Mucosa of stomach (tissue), 1 donor: ENCODE results near the gene LRRC8B.

Source experiments
- H3K27me3 ChIP-seq: one replicate; pipeline ENCODE4 v1.7.0; 2013; ENCODE audit warnings: mild to moderate bottlenecking, low read length; ENCODE audit not compliant: control insufficient read depth, insufficient read depth
- H3K36me3 ChIP-seq: one replicate; pipeline ENCODE4 v1.7.0; 2013; ENCODE audit warnings: low read length; ENCODE audit not compliant: control insufficient read depth, insufficient read depth
- H3K4me1 ChIP-seq: one replicate; pipeline ENCODE4 v1.7.0; 2013; ENCODE audit warnings: mild to moderate bottlenecking, low read length; ENCODE audit not compliant: control insufficient read depth, insufficient read depth
- H3K4me3 ChIP-seq: one replicate; pipeline ENCODE4 v1.7.0; 2013; ENCODE audit warnings: low read length
- H3K9ac ChIP-seq: one replicate; pipeline ENCODE4 v1.7.0; 2013; ENCODE audit warnings: mild to moderate bottlenecking, low read length, moderate library complexity
- H3K9me3 ChIP-seq: one replicate; pipeline ENCODE4 v1.7.0; 2013; ENCODE audit warnings: mild to moderate bottlenecking, low read length, moderate library complexity; ENCODE audit not compliant: control insufficient read depth
- donor health status: Pancreatic carcinoma.

Gene LRRC8B

DNA sequence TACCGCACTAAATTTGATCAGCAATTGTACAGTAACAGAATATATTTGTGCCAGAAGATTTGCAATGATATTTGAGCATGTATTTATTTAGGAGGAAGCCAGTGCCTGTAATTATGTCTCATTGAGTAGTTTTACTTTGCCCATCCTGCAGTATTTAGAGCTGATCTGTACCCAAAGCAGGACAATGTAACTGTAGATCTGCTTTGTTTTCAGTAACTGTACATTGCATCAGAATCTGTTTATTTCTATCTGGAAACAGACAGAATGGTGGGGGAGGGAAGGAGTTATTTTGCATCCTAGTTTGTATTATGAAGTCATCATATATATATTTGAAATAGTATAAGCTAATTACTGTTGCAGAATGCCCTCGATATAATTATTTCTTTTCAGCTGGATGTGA, 72.1 kb downstream of the LRRC8B start:
- H3K9me3 ChIP-seq: no peaks in the 10 kb centered on the region
- H3K9ac ChIP-seq: no peak overlapping the region
- no peaks in the 10 kb centered on the region for H3K4me1 ChIP-seq
- no peaks in the 10 kb centered on the region for H3K36me3 ChIP-seq
- H3K27me3 ChIP-seq: no peaks in the 10 kb centered on the region
- no peak overlapping the region for H3K4me3 ChIP-seq

- no peaks in the 10 kb centered on the region for H3K4me1 ChIP-seq
- no peaks in the 10 kb centered on the region for H3K9me3 ChIP-seq
- no peaks in the 10 kb centered on the region for H3K36me3 ChIP-seq
- H3K27me3 ChIP-seq: no peaks in the 10 kb centered on the region
- H3K4me3 ChIP-seq: no peak overlapping the region
- H3K9ac ChIP-seq: no peak overlapping the region
These were observed 74.1 kb downstream of the LRRC8B start for GRCh38 chr1:89598450-89599331.

- Histone ChIP-seq H3K36me3 (no peaks in the 10 kb centered on the region), H3K9me3 (no peaks in the 10 kb centered on the region), H3K4me1 (no peaks in the 10 kb centered on the region), H3K27me3 (no peaks in the 10 kb centered on the region), H3K4me3 (no peak overlapping the region), H3K9ac (no peak overlapping the region)
These were observed 74.7 kb downstream of the LRRC8B start for GRCh38 chr1:89599332-89599630.

DNA sequence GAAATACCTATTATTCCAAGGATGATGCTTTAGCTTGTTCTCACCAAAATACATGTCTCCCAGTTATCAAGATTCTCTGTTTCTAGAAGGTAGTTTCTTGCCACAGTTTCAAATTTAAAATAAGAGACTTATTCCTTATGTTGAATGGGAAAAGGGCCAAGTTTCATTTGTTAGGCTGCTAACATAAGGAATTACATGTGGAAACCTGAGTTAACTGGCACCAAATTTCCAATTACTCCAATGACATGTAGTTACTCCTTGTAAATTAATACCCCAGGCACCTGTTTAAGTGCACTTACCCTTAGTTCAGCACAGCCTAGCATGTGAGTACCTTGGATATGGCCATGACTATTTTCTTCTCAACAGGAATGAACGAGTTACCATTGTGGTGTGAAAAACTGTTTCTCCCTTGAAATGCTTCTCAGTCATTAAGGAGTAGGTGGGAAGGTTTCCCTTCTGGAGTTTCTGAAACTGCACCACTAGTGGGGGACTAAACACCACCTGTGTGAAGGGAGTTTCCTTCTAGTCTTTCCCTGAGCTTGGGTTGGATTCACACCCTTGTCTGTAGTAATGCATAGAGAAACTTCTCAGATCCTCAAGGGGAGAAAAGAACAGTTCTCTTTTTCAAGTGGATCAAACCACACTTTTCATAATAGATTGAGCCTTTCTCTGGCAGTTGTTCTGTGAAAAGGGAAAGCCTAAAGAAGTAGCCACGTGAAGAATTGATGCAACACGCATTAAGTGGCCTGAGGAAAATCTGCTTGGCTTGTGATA, 76.0 kb downstream of the LRRC8B start:
- no peaks in the 10 kb centered on the region for H3K4me1 ChIP-seq
- H3K36me3 ChIP-seq: no peaks in the 10 kb centered on the region
- H3K9me3 ChIP-seq: no peaks in the 10 kb centered on the region
- no peak overlapping the region for H3K9ac ChIP-seq
- H3K27me3 ChIP-seq: no peaks in the 10 kb centered on the region
- no peak overlapping the region for H3K4me3 ChIP-seq

DNA sequence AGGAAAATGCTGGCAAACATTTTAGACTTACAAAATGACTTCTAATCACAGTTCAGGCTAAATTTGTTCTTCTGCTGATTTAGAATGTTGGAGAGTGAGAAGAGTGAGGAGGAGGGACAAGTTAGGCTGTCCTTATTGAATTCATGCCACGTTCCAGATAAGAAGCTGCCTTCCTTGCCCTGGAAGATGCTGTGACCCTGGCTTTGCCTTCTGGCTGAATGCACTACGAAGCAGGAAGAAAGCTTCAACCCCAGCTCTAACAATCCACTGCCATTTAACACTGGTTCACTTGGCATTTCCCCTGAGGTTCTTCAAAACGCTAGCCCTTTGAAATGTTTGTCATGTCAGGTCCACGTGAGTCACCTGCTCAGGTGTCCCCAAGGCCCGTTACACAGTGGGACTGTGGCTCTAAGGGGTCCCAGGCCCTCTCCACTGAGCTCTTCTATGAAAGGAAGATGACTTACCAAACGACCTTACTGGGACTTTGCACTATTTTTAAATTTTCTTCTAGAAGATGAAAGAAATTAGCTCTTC, 78.3 kb downstream of the LRRC8B start:
- Histone ChIP-seq H3K36me3 (no peaks in the 10 kb centered on the region), H3K9ac (no peak overlapping the region), H3K4me1 (no peaks in the 10 kb centered on the region), H3K9me3 (no peaks in the 10 kb centered on the region), H3K27me3 (no peaks in the 10 kb centered on the region), H3K4me3 (no peak overlapping the region)

DNA sequence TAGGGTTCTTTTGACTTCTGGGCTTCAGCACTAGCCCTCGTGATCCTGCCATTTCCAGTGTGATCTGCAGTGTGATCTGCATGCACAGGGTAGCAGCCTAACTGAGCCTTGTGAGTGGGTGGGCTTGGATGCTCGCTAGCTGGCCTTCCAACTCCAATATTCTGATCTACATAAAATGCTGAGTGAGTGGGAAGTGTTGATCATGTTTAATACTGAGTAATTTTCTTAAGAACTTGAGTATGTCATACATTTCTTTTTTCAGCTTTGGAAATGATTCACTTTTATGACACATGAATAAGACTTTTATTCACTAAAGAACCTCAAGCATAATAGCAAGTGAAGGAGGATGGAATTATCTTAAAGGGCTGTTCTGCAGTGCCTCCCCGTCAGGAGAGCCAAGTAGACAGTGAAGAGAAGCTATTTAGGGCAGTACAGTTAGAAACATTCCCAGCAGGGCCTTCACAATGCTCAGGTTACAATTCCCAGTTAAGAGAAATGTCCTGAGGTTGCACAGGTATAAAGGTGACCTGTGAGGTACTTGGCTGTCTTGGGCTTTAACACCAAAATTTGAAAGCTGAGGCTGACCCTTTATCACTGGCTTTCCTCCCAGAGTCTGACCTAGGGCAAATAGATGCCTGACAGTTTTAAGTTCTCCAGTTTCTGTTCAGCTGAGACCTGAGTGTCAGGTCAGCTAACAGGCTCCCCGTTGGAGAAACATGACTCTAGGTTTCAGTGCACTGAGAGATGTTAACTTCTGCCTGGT, 79.2 kb downstream of the LRRC8B start:
- H3K4me1 ChIP-seq: no peaks in the 10 kb centered on the region
- H3K4me3 ChIP-seq: no peak overlapping the region
- no peaks in the 10 kb centered on the region for H3K9me3 ChIP-seq
- no peaks in the 10 kb centered on the region for H3K27me3 ChIP-seq
- no peak overlapping the region for H3K9ac ChIP-seq
- no peaks in the 10 kb centered on the region for H3K36me3 ChIP-seq

DNA sequence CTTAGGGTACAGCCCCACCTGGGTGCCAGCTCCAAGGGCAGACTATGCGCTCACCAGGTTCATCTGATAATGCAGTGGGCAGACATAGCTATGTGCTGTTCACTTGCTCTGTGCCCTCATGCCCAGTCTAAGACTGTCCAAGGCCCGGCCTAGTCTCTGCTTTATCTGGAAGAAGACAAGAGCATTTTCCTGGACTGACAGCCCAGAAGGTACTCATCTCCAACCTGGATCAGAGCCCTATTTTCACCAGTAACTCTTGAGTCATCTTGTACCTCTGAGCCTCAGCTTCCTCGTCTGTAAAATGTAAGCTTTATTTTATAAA, 79.7 kb downstream of the LRRC8B start:
- no peaks in the 10 kb centered on the region for H3K27me3 ChIP-seq
- no peak overlapping the region for H3K9ac ChIP-seq
- H3K36me3 ChIP-seq: no peaks in the 10 kb centered on the region
- no peaks in the 10 kb centered on the region for H3K4me1 ChIP-seq
- no peaks in the 10 kb centered on the region for H3K9me3 ChIP-seq
- H3K4me3 ChIP-seq: no peak overlapping the region

DNA sequence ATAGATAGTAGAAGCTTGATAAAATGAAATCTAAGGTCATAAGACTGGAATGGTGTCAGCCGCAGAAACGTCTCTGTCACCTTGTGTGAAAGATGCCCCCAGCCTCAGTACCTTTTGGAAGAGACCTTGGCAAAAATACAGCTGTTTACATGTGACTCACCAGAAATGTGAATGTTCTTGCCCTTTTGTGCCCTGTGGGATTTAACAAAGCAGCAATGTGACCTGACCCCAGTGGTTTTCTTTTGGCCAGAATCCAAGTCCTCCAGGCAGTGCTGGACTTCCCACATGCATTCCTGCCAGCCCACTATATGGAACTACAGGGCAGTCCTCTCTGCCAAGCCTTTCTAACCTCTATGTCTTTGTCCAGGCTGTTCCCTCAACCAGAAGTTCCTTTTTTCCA, 81.1 kb downstream of the LRRC8B start:
- no peak overlapping the region for H3K9ac ChIP-seq
- H3K36me3 ChIP-seq: no peaks in the 10 kb centered on the region
- no peaks in the 10 kb centered on the region for H3K27me3 ChIP-seq
- no peaks in the 10 kb centered on the region for H3K4me1 ChIP-seq
- H3K4me3 ChIP-seq: no peak overlapping the region
- H3K9me3 ChIP-seq: no peaks in the 10 kb centered on the region

DNA sequence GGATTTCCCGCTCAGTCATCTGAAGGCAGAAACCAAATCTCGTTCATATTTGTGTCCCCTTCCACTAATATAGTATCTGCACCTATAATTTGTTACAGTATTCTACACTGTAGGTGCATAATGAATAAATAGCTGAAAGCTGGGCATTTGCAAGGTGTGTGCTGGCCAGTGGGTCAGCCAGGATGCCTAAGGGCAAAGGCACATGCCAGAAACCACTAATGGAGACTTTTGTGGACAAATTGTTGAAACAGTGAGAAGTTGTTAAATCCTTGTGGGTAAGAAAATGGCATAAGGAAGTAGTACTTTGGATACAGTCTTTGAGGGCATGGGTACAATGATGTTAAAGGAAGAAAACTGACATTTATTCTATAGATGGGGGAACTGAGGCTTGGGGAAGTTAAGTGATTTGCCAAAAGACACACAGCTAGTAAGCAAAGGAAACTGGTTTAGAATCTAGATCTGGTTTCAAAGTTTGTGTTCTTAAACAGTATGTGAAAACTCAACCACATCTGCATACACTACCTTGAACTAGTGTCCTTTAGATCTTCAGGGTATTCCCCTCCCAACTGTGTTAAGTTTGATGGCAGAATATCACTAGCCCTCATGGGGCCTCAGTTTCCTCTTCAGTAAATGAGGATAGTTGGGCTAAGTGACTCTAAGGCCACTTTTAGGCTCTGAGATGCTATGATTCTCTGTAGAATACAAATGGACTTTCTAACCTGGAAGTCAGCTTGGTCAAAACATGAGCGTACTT, 81.8 kb downstream of the LRRC8B start:
- no peaks in the 10 kb centered on the region for H3K4me1 ChIP-seq
- H3K9me3 ChIP-seq: no peaks in the 10 kb centered on the region
- H3K27me3 ChIP-seq: no peaks in the 10 kb centered on the region
- no peak overlapping the region for H3K4me3 ChIP-seq
- no peak overlapping the region for H3K9ac ChIP-seq
- no peaks in the 10 kb centered on the region for H3K36me3 ChIP-seq

DNA sequence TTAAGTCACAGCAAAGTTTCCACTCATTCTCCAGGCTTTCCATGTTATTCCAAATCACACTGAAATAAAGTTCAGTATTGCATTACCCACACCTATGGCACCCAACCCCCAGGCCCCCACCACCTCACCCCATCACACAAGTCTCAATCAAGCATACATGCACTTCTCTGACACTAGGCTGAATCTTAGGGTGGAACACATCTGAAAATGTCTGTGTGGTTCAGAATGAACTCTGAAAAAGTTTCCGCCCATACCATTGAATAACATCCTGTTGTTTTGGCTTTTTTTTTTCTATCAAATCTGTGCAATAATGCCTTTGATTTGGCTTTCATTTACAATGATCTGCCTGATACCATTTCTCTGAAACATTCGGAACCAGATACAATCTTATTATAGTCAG, 82.5 kb downstream of the LRRC8B start:
- no peaks in the 10 kb centered on the region for H3K9me3 ChIP-seq
- no peaks in the 10 kb centered on the region for H3K36me3 ChIP-seq
- no peaks in the 10 kb centered on the region for H3K27me3 ChIP-seq
- no peak overlapping the region for H3K9ac ChIP-seq
- H3K4me3 ChIP-seq: no peak overlapping the region
- H3K4me1 ChIP-seq: no peaks in the 10 kb centered on the region

DNA sequence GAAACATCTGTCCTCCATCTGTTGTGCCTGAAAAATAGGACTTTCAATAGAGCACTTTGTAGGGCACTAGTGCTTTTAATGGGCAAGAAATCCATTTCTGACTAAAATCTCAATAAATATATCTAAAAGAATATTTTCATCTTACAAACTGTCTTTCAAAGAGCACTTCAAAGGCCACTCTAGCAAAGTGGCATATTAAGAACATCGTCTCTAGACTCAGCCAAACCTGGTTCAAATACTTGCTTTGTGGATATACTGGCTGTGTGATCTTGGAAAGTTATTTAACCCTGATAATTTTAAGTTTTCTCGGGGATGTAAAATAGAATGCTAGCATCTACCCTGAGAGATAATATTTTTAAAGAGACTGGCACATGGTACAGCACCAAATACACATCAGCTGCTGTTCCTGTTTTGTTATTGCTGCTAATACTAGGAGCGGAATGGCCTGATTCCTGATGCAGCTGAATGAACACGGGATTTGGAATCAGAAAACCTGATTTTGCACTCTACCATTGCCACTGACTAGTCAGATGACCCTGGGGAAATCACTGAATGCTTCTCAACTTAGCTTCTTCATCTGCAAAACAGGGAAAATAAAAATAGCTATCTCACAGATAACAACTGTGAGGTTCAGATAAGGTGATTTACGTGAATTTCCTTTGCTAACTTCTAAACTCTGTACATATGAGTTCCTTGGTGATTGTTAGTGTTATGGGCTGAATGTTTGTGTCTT, 83.1 kb downstream of the LRRC8B start:
- H3K4me3 ChIP-seq: no peak overlapping the region
- no peaks in the 10 kb centered on the region for H3K9me3 ChIP-seq
- H3K36me3 ChIP-seq: no peaks in the 10 kb centered on the region
- H3K4me1 ChIP-seq: no peaks in the 10 kb centered on the region
- H3K27me3 ChIP-seq: no peaks in the 10 kb centered on the region
- no peak overlapping the region for H3K9ac ChIP-seq
